HK-2 (cell line): ENCODE data around the gene GYPA.
"Not testable (repeated sequence)": the region's sequence is repeated elsewhere in the genome, so short reads cannot be mapped to it uniquely, and the experiment has no call there.

Experiments
- DNase-seq: peaks from one replicate; pipeline ENCODE4 v3.0.0-alpha.2; 2018; ENCODE audit not compliant: unreplicated experiment

The GYPA gene

DNA sequence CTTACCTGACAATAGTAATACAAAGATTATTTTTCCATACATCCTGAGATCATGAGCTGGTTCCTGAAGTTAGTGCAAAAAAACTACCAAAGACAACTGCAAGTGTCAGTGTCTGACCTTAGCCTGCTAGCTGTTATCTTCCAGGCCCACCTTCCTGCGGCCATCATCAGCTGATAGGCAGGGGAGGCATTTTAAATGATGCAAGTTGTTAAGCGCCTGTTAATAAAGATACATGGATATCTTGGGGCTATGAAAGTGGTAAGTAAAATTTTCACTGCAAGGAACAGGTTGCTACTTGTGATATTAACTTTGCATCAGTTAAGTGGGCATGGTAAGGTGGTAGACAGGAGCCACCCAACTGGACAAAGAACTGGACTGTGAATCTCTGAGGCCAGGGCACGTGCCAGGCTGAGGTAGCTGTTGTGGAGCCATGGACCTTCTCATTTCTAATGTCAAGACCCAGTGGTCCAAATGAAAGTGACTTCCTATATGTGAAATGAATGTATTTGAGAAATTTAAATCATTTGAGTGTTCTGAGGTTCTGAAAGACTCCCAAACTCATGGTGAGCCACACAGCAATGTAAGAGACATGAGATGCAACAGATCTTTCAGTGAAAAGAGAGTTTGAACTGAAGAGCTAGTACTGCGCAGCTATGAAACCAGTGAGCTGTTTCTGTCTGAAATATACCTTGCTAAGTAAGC is at the start of gene GYPA:
GYPA (minus strand) TSS at position 125 of the 702 bp plus-strand sequence; CDS start at position 42, 83 bp downstream.
- not testable (repeated sequence) for DNase-seq

DNA sequence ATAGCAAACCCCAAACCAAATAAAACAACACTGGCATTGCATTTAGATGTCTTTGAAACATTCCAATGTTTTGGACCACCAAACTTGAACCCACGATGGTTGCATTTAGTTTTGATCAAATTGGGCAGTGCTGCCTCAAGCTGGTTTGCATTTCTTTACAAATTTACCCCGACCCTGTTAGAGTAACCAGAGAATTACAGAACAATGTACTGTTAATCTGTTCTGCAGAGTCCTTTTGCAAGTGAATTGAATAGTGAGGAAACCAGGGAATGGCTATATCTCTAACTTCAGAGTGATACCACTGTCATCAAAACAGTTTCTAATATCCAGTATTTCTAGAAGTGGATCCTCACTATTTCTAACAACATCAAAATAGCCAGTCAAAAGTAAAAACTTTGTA is 49.5 kb upstream of the GYPA start:
- DNase-seq = no peak

DNA sequence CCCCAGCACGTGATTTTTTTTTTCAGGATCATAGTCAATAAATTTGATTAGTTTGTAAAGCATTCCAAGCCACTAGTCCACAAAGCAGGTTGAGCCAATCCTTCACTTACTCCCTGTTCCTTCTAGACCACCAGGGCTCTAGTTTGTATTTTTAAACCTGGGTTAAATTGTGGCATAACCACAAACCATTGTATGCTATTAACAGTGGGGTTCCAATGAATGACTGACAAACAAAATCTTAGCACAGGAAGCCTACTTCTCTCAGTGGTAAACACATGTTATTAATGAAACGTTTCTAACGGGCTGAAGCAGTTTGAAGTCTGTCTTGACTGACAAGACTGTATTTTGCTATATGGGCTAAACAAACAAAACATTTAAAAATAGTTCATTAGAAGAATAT is 48.6 kb upstream of the GYPA start:
- no peak for DNase-seq

DNA sequence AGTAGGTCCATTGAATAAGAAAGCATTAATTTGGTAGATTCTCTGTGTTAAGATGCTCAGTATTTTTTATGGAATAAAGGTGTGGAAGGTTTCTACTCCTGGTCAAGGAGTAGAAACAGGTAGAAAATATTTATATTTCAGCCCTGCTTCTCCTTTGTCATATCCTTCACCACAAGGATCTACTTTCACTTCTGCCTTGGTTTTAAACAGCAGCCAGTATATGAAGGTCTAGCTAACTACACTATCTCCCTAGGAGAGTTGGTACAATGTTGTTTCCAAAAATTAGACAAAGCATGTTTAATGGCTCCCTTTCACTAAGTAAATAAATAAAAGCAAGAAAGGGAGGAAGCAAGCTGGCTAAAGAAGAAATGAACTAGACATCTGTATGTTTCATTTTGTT is 44.6 kb upstream of the GYPA start:
- DNase-seq = no peak

DNA sequence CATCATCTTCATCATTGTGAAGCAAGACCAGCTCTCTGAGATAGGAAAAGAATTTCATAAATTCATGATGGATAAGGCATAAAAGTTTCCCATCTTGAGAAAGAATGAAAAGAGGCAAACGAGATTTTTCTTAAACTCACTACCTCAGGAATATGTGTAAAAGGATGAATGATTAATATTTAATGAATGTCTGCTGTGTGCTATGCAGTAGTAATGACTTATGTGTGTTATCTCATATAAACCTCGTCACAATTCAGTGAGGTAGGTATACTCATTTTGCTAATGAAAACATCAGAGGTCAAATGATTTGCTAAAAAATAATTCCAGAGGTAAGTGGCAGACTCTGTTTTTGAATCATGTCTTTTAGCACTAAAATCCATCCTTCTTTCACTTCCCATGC is 42.6 kb upstream of the GYPA start:
- DNase-seq = no peak

DNA sequence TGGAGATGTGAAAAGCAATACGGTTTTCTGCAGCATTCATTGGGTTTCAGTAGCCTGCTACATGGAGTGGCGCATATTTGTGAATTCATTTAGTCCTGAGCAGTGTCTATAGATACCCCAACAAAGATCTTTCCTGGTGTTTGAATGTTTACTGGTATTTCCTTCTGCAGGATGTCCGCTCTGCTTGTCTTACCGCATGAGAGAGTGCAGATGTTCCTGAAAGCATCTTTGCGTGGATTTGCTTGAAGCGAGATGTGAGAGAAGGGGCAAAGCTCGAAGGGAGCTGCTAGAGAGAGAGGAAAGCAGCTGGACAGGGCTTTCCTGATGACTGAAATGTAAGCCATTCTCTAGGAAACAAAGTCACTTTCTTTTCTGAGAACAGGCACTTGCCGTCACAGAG is 40.9 kb upstream of the GYPA start:
- DNase-seq = no peak

DNA sequence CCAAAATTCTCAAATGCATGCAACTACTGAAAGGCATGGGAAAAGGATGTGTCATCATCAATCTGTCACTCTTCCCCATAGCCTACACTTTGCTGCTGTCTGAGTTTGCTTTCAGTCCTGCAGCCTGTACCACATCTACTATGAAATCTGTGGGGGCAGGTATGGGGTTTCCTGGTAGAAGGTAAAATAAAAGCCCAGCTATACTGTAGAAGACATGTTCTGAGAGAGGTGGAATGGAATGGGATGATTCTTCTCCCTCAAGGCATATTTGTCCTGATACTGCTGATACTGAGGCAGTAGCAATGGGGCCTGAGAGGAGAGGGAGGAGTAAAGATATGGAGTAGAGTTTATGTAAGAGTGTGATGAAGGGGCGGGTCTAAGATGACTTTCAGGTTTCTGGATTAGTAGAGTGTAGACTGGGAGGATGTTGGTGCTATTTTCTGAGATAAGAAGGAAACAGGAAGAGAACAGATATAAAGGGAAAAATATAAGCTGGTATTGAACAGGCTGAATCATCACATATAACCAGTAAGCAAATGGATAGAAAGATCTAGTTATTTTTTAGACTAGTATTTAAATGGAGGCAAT is 38.7 kb upstream of the GYPA start:
- DNase-seq = no peak

DNA sequence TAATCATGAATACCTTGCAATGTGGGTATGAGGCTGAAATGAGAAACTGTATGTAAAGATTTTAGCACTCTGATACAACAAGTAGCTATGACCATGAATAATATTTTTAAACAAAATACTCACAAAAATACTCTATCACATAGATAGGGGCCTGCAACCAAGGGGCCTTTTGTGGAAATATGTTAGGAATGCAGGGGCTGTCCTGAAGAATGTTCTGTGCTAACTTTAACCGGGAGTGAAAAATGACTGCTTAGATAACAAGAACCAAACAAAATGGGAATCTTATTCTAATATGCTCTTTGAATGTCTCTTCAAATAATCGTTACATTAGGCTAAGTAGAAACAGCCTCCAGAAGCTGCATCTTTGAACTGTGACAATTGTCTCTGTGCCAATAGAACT is 37.9 kb upstream of the GYPA start:
- no peak for DNase-seq

DNA sequence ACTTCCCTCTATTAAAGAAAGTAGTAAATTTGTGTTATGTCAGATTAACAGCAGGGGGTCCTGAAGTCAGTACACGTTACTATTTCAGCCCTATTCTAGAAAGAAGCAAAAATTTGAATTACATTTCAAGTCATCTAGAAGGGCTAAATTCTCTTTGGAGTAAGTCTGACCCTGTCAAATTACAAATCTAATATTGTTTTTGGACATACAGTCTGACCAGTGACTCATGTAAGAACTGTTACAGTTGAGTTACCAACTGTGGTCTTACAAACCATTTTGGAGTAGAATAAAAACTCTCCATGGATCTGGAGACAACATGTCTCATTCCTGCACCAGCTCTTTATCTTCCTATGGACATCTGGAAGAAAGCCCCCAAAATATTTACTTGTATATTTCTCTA is 36.0 kb upstream of the GYPA start:
- DNase-seq = no peak

DNA sequence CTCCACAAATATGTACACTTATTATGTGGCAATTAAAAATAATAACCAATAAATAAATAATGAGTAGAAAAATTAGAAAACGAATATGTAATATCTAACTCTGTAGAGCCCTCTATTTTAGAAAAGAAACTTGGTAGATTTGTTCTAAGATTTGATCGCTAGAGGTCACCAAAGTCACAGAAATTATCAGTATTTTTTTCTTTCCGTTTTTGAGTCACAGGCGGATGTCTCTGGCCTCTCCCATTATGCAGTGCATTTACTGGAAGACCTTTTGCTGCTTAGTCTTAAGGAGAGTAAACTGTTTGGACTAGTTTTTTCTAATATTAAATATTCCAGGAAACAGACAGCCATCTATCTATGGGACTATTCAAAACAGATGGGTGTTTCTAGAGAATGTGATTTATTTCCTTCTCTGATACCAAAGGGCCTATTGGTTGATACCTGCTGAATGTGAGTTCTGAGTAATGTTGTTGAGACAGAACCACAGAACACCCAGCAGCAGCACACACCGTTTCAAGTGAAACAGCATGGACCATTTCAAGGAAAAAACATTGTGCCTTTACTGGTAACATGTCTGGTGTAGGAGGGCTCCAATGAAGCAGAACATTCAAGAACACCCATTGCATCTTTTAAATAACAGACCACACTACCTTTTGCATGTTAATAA is 34.0 kb upstream of the GYPA start:
- DNase-seq = no peak

DNA sequence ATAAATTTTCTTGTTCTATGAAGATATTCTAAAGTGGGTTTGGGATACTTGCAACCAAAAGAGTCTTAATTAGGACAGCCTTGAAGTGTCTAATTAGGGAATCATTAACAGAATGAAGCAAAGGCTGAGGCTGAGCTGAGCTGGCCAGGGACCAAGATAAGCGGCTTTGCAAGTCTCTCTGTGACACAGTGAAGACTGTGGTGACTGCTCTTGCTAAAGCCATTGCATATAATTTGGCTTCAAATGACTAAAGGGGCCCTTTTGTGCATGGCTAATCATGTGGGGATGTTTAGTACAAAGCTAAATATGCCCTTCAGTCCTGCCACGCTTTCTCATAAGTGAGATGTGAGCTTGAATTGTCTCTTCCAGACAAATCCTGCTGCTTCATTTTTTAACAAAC is 31.2 kb upstream of the GYPA start:
- DNase-seq = no peak

DNA sequence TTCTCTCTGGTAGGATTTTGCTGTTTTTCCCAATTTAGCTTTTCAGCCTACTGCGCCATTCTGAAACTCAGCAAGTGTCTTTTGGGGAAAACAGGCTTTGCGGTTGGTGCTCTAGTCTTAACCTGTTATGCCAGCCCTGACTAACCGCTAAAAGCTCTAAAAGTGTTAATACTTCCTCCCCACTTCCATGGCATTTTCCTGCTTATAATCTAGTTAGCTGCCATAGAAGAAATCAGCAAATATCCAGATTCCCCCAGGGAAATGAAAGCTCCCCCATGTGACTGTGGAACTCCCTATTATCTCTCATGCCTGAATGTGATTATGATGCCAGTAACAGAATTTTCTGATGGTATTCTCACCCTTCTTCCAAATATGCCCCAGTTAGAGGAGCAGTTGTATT is 28.7 kb upstream of the GYPA start:
- no peak for DNase-seq

DNA sequence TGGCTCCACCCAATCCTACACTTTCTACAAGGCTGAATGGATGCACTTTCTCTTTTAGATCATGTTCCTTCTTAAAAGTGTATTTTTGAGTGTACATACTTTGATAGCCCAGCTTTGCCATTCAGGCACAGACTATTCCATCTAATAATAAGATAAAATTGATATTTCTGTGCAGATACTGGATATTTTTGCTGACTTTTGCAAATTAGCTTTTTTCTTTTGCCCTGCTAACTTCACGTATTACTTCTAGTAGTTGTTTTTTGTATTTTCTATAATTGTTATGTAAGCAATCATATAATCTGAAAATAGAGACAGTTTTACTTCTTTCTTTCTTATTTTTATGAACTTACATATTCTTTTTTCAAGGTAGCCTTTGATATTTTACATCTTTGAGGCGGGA is 13.5 kb upstream of the GYPA start:
- no peak for DNase-seq

DNA sequence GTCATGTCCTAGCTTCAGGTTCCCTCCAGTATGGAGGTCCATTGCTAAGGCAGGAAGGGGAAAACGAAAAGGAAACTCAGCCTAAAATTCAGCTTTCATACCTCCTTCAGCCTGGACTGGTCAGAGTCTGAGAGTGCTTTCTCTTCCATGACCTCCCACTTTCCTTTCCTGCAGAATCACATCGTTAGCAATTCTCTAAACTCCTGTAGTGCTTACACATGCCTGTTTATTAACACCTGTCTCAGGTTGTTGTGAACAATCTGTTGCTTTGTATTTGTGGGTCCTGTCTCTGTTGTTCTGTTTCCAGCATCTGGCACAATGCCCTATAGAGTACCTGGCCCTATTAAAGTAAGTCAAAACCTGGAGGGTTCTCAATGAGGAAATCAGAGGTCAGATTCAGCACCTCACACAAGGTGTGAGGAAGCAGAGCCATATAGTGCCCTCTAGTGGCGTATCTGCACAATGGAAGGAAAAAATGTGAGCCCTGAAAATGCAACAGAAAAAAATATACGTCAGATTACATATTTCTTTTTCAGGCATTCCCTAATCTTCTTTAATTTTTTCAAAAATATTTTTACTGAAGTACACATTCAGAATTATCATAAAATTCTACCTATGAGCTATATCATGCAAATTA is 2.3 kb upstream of the GYPA start:
- DNase-seq = peak; percentile 10

DNA sequence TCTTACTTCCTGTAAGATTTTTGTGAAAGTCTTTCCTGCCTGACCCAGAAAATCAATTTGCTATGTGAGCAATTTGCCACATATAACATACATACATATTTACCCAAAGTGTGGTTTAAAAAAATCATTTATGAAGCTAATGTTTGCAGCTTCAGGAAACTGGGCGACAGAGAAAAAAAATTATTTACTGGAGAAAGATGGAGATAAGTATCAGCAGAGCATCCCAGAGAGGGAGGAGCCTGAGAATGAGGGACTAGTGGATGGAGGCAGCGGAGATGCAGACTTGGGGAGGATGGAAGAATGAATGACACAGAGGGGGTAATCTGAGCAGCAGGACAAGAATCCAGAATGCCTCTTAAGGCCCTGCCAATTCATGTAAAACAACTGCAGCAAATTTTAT is 975 bp upstream of the GYPA start:
- DNase-seq = no peak

DNA sequence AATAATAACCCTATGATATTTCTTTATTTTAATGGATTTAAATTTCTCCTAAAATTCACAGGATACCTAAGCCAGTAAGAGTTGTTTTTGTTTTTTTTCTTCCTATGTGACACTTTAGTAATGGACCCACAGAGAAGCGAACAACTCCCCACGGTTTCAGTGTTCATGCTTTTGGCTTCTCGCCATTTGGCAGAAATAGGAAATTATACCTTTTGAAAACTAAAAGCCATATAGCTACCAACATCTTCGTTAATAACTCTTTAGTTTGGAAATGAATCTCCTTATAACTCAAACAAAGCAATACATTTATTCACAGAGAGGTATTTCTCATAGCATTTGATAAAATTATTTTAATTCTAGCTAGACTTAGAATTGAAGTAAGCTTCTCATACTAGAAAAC is 527 bp downstream of the GYPA start:
- not testable (repeated sequence) for DNase-seq

DNA sequence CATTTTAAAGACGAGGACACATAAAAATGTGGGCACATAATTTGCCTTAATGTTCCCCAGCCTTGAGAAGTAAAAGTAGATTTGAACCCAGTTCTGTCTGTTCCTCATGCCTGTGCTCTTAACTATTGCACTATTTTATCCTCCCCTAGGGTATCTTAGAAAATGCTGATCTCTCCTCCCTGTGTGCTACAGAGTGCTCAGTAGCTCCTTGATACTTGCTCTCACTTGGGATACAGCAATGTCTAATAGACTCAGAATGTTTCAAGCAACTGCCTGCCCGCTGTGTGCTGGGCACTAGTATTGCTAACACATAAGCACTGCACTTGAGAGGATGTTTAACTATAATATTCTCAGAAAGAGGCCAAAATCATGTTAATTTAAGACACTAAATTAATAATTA is 971 bp downstream of the GYPA start:
- DNase-seq = not testable (repeated sequence)

DNA sequence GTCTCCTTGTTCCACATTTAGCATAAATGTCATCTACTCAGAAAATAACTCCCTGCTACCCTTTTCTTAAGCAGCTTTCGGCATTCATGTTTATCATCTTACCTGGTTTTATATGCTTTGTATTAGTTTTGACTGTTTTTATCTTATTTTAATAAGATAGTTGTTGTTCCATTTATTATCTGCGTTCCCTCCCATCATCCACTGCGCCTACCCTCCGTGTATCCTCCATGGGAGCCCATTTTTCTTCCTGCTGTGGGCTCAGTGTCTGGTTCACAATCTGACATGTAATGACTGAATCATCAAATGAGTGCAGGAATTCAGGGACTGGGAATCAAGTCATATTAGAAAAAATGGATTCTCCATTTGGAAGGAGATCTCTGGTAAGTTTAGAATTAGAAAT is 2.3 kb downstream of the GYPA start:
- not testable (repeated sequence) for DNase-seq

DNA sequence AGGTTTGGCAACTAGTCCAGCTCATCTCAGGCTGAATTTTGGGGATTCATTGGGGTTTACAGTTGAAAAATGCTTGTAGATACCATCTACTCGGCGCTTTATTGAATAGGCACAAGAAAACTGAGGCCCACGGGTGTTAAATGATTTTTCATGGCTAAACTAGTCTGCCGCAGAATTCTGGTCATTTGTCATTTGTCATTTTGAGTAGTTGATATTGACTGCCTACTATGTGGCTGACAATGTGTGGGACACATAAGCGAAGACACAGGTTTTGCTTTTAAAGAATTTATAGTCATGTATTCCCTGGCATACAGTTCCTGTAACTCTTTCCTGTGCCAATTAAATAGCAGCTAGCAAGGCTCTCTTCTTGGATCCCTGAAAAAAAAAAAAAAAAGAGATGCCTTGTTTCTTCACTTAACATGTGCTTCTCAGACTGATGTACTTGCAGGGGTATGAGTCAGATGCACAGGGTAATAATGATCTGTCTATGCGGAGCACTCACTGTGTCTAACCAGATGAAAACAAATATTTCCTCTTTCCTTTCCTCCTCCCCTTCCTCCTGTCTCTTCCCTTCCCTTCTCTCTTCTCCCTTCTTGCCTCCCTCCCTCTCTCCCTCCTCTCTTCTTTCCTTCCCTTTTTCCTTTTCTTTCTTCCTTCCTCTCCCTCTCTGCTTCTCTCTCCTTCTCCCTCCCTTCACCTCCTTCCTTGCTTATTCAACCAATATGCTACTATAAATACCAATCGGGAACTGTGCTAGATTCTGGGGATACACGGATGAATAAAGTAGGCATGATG is 3.2 kb downstream of the GYPA start:
- not testable (repeated sequence) for DNase-seq

DNA sequence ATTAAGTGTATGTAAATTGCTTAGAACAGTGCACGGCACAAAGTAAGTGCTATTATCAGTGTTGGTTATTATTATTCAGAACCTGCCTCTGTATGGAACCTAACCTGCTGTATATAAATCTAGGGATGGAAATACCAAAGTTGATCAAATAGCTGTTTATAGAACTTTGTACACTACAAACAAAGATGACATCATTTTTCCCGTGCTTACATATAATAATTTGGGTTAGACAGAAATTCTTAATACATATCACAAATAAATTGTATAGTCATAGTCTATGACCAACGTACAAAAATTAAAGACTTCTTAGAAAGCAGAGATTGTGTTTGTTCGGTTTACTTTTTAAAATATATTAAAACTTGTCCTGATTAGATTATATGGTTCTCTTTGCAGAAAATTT is 4.3 kb downstream of the GYPA start:
- not testable (repeated sequence) for DNase-seq

DNA sequence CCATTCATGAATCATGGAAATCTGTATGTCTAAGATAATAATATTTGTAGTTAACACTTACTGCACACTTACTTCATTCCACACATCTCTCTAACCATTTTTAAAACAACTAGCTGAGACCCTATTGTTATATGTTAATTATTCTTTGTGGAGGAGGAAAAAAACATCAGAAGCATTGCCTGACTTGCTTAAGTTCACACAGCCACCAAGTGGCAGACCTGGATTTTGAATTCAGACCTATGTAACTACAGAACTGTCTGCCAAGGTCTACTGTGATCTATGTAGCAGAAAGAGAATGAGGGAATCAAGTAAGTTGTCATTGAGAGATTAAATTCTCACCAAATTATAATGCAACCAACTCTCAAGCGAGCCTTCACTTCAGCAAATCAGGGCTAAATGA is 10.4 kb downstream of the GYPA start:
- DNase-seq = not testable (repeated sequence)

DNA sequence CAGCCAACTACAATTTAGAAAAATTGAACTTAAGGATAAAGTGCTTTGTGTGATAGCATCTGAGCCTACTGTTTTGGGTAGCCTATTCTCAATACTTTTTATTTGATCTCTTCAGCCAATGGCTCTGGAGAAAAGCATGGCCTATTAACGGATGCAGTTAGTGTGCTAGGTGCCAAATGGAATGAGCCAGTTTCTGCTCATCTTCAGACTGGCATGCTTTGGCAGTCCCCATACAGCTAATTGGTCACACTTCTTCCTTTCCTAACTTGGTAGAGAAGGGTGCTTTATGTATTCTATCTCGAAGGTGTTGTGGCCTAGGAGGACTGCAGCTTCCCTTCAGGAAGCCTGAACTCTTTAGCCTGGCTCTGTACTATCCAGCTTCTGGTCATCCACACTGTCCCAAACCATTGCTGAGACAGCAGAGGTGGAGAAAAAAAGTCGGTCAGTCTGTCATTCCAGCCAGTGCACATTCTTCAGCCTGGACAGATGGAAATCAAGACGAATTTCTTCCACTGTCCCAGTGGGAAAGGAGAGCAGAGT is 11.1 kb downstream of the GYPA start:
- DNase-seq = not testable (repeated sequence)
